ENCODE results near the gene DCHS1. TPM values are rescaled to one million over a fixed set of nuclear protein-coding genes. Genes with fewer than 3 reads are reported as not detected.

DCHS1 gene
- total and polyA plus RNA-seq, 10 of the 15 experiments (the other 5 are each of a cell fraction or from before 2014, with no cell fraction given): 0.02 to 0.64 (median 0.18) TPM; not detected in 1

- no peak overlapping the region for H3K9ac ChIP-seq (ENCODE audit: control insufficient read depth, insufficient read depth, low read length)
- ChIA-PET RAD21 (ENCODE audit: unreplicated experiment) (interaction anchor here (1.0 kb wide), 1 partner anchor 58 kb away, joined by 6 read pairs; the partner anchor contains the start of gene TPP1), SMC1A (ENCODE audit: uncharacterized antibody, unreplicated experiment) (interaction anchor here (1.1 to 1.5 kb wide), 2 partner anchors 69 to 73 kb away, joined by 3 read pairs; partner anchors contain the start of gene ILK), CTCF (interaction anchor here (0.9 to 1.5 kb wide), 4 partner anchors 10 to 298 kb away, joined by 3 to 8 read pairs (median 4); no protein-coding TSS in a partner anchor), POLR2A (interaction anchor here (1.0 kb wide), 1 partner anchor 59 kb away, joined by 3 read pairs; no protein-coding TSS in a partner anchor)
- in situ Hi-C loops (cut with MboI): loop anchor here (10.0 kb wide), 1 partner anchor 292 kb away; no protein-coding TSS in a partner anchor
- H3K27me3 ChIP-seq (replicated peaks in 1 of 2; ENCODE audit: control insufficient read depth in 2 of 2, insufficient read depth in 2 of 2, low read length in 1 of 2): no peaks in the 10 kb centered on the region
- ATAC-seq (no peak), DNase-seq (ENCODE audit: low read depth, low spot score) (no peak), FAIRE-seq (no peak)
- no peaks in the 10 kb centered on the region for H3K9me3 ChIP-seq (replicated peaks; ENCODE audit: control insufficient read depth, insufficient read depth, low read length)
- WGBS (ENCODE audit: insufficient coverage, insufficient replicate concordance, low lambda C conversion rate, missing lambda C conversion rate): 70% methylated on average over 3 of the region's 3 CpGs
- no peak overlapping the region for H2AFZ ChIP-seq (ENCODE audit: control insufficient read depth, low read depth, low read length)
- intact Hi-C loops (cut with micrococcal nuclease; ENCODE audit: unreplicated experiment): no loop called here
- H3K27ac ChIP-seq (ENCODE audit: control insufficient read depth, insufficient read depth): no peak overlapping the region
- BruUV-seq (replicated peaks): no TSS peak
- no peak overlapping the region for H3K4me2 ChIP-seq (ENCODE audit: control insufficient read depth, insufficient read depth)
- peaks cover 13% of the 10 kb centered on the region for H3K4me1 ChIP-seq (ENCODE audit: control insufficient read depth, insufficient read depth, low read length)
- H4K20me1 ChIP-seq (ENCODE audit: control insufficient read depth, insufficient read depth): no peaks in the 10 kb centered on the region
- peaks cover 0 to 13% of the 10 kb centered on the region in 2 experiments; a peak in 1 of 4 replicates for H3K36me3 ChIP-seq (ENCODE audit: control insufficient read depth in 2 of 2, insufficient read depth in 2 of 2, low read length in 1 of 2)
- H3K79me2 ChIP-seq (ENCODE audit: control insufficient read depth, insufficient read depth, low read length): peaks cover 17% of the 10 kb centered on the region
- H3K4me3 ChIP-seq: no peak overlapping the region
- TF ChIP-seq CHD2 (IDR thresholded peaks at IDR 0.05; ENCODE audit: borderline replicate concordance, low read depth, low read length) (no peak), NR2C2 (IDR thresholded peaks at IDR 0.05; ENCODE audit: borderline replicate concordance, control insufficient read depth, insufficient read length, low read depth) (no peak), ZNF207 (IDR thresholded peaks at IDR 0.05; ENCODE audit: borderline replicate concordance) (no peak), NRF1 (conservative IDR thresholded peaks at IDR 0.05; ENCODE audit: low read depth, low read length) (no peak), SMAD1 (IDR thresholded peaks at IDR 0.05; ENCODE audit: low read depth, partially characterized antibody) (no peak), HDAC6 (IDR thresholded peaks at IDR 0.05; ENCODE audit: unreplicated experiment) (no peak), BMI1 (IDR thresholded peaks at IDR 0.05; ENCODE audit: borderline replicate concordance) (no peak), SMAD5 (IDR thresholded peaks at IDR 0.05; ENCODE audit: low read depth) (no peak), RAD51 (IDR thresholded peaks at IDR 0.05) (no peak), TAF1 (IDR thresholded peaks at IDR 0.05; ENCODE audit: borderline replicate concordance, low read depth, low read length) (no peak), SMARCA5 (IDR thresholded peaks at IDR 0.05) (no peak), STAT3 (IDR thresholded peaks at IDR 0.05; ENCODE audit: low read depth, low read length) (no peak), POLR2AphosphoS2 (IDR thresholded peaks at IDR 0.05; ENCODE audit: low read depth, low read length) (no peak), RBBP5 (conservative IDR thresholded peaks at IDR 0.05) (no peak), TCF12 (IDR thresholded peaks at IDR 0.05; ENCODE audit: low read depth, low read length) (no peak)
- TF ChIP-seq, protein P1, sequence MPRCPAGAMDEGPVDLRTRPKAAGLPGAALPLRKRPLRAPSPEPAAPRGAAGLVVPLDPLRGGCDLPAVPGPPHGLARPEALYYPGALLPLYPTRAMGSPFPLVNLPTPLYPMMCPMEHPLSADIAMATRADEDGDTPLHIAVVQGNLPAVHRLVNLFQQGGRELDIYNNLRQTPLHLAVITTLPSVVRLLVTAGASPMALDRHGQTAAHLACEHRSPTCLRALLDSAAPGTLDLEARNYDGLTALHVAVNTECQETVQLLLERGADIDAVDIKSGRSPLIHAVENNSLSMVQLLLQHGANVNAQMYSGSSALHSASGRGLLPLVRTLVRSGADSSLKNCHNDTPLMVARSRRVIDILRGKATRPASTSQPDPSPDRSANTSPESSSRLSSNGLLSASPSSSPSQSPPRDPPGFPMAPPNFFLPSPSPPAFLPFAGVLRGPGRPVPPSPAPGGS (IDR thresholded peaks at IDR 0.05; ENCODE audit: borderline replicate concordance, insufficient read depth, low read depth, low read length, poor library complexity, severe bottlenecking): no peak
- TF ChIP-seq, protein P2, sequence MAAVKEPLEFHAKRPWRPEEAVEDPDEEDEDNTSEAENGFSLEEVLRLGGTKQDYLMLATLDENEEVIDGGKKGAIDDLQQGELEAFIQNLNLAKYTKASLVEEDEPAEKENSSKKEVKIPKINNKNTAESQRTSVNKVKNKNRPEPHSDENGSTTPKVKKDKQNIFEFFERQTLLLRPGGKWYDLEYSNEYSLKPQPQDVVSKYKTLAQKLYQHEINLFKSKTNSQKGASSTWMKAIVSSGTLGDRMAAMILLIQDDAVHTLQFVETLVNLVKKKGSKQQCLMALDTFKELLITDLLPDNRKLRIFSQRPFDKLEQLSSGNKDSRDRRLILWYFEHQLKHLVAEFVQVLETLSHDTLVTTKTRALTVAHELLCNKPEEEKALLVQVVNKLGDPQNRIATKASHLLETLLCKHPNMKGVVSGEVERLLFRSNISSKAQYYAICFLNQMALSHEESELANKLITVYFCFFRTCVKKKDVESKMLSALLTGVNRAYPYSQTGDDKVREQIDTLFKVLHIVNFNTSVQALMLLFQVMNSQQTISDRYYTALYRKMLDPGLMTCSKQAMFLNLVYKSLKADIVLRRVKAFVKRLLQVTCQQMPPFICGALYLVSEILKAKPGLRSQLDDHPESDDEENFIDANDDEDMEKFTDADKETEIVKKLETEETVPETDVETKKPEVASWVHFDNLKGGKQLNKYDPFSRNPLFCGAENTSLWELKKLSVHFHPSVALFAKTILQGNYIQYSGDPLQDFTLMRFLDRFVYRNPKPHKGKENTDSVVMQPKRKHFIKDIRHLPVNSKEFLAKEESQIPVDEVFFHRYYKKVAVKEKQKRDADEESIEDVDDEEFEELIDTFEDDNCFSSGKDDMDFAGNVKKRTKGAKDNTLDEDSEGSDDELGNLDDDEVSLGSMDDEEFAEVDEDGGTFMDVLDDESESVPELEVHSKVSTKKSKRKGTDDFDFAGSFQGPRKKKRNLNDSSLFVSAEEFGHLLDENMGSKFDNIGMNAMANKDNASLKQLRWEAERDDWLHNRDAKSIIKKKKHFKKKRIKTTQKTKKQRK (IDR thresholded peaks at IDR 0.05; ENCODE audit: low read depth, low read length): no peak
- TF ChIP-seq, protein P3, sequence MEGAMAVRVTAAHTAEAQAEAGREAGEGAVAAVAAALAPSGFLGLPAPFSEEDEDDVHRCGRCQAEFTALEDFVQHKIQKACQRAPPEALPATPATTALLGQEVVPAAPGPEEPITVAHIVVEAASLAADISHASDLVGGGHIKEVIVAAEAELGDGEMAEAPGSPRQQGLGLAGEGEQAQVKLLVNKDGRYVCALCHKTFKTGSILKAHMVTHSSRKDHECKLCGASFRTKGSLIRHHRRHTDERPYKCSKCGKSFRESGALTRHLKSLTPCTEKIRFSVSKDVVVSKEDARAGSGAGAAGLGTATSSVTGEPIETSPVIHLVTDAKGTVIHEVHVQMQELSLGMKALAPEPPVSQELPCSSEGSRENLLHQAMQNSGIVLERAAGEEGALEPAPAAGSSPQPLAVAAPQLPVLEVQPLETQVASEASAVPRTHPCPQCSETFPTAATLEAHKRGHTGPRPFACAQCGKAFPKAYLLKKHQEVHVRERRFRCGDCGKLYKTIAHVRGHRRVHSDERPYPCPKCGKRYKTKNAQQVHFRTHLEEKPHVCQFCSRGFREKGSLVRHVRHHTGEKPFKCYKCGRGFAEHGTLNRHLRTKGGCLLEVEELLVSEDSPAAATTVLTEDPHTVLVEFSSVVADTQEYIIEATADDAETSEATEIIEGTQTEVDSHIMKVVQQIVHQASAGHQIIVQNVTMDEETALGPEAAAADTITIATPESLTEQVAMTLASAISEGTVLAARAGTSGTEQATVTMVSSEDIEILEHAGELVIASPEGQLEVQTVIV (IDR thresholded peaks at IDR 0.05; ENCODE audit: borderline replicate concordance, partially characterized antibody): no peak
These were observed 21.4 kb upstream of the DCHS1 start for GRCh38 chr11:6677018-6677417.

All from GM12878 (cell line).